RCC 7860 (cell line): ENCODE measurements around the gene STYXL2.

ENCODE experiments used
- DNase-seq: peaks from one replicate; pipeline ENCODE4 v3.0.0-alpha.2; 2015; ENCODE audit warnings: low spot score
- FAIRE-seq: peaks from 2 replicates; lab custom pipeline; 2012; peaks lifted over from hg19 to GRCh38; lab: Jason Lieb, UNC

The STYXL2 gene

GRCh38 chr1:167093846-167094516 is at the start of gene STYXL2:
TSS of gene STYXL2 (plus strand) at chr1:167094075. CDS start at chr1:167094850, 775 bp downstream.
- no peak for FAIRE-seq
- no peak for DNase-seq

- FAIRE-seq, result no peak
- no peak for DNase-seq
Measured at GRCh38 chr1:167051907-167052306, 42.0 kb upstream of the STYXL2 start.

- DNase-seq, result no peak
- no peak for FAIRE-seq
Measured at GRCh38 chr1:167052389-167052788, 41.5 kb upstream of the STYXL2 start.

- peak; percentile 27 for DNase-seq
- FAIRE-seq, result no peak
Measured at GRCh38 chr1:167054531-167054930, 39.3 kb upstream of the STYXL2 start.

GRCh38 chr1:167054946-167055630 is 38.8 kb upstream of the STYXL2 start:
- DNase-seq (peak; percentile 14), FAIRE-seq (no peak)

- FAIRE-seq (no peak), DNase-seq (no peak)
Measured at GRCh38 chr1:167056529-167057231, 37.2 kb upstream of the STYXL2 start.

GRCh38 chr1:167057241-167057688 is 36.6 kb upstream of the STYXL2 start:
- no peak for FAIRE-seq

GRCh38 chr1:167059045-167059808 is 34.6 kb upstream of the STYXL2 start:
- no peak for FAIRE-seq
- DNase-seq, result peak; percentile 49

More at GRCh38 chr1:167057241-167057688, 36.6 kb upstream of the STYXL2 start:
- DNase-seq, result peak; percentile 61

GRCh38 chr1:167059809-167060107 is 34.1 kb upstream of the STYXL2 start:
- DNase-seq (no peak), FAIRE-seq (no peak)

- no peak for DNase-seq
- no peak for FAIRE-seq
Measured at GRCh38 chr1:167060141-167061072, 33.5 kb upstream of the STYXL2 start.

GRCh38 chr1:167061073-167061464 is 32.8 kb upstream of the STYXL2 start:
- no peak for DNase-seq
- FAIRE-seq, result no peak

- FAIRE-seq, result no peak
Measured at GRCh38 chr1:167064621-167065020, 29.3 kb upstream of the STYXL2 start.

GRCh38 chr1:167065471-167065870 is 28.4 kb upstream of the STYXL2 start:
- no peak for DNase-seq
- FAIRE-seq, result no peak

More at GRCh38 chr1:167064621-167065020, 29.3 kb upstream of the STYXL2 start:
- no peak for DNase-seq

- DNase-seq (peak; percentile 25), FAIRE-seq (no peak)
Measured at GRCh38 chr1:167066333-167067122, 27.3 kb upstream of the STYXL2 start.

GRCh38 chr1:167067904-167068303 is 26.0 kb upstream of the STYXL2 start:
- DNase-seq (no peak), FAIRE-seq (no peak)

GRCh38 chr1:167068761-167069160 is 25.1 kb upstream of the STYXL2 start:
- no peak for FAIRE-seq
- no peak for DNase-seq

GRCh38 chr1:167071286-167071685 is 22.6 kb upstream of the STYXL2 start:
- FAIRE-seq, result no peak

GRCh38 chr1:167076136-167076710 is 17.7 kb upstream of the STYXL2 start:
- DNase-seq, result peak; percentile 33
- no peak for FAIRE-seq

More at GRCh38 chr1:167071286-167071685, 22.6 kb upstream of the STYXL2 start:
- DNase-seq, result no peak
